T-cell (primary cell): Measurements from ENCODE around the gene MCEE. TPM values are rescaled to one million over a fixed set of nuclear protein-coding genes. Genes with fewer than 3 reads are reported as not detected.

Experiments used
- ATAC-seq, 4 experiments: fragments of 200-7000 bp in 3 of 4; fragments of 150-1000 bp in 1 of 4; cut with Tn5 transposase; replicated peaks in 1 of 4; 1 replicate in 3 of 4; 2 replicates in 1 of 4; pipeline ENCODE4 v1.10.0; 2021; ENCODE audit warnings: moderate library complexity in 3 of 4, mild to moderate bottlenecking in 2 of 4, moderate number of reproducible peaks in 1 of 4
- CTCF ChIA-PET, 2 donors: fragments of 300-600 bp; sonication (Branson Sonifier 250); formaldehyde crosslinking; loops; one replicate each; lab custom pipeline; 2022; ENCODE audit warnings: antibody characterized with exemption in 2 of 2; lab: Charles Lee
- POLR2A ChIA-PET, 2 donors: fragments of 300-600 bp; sonication (Branson Sonifier 250); formaldehyde crosslinking; loops; one replicate each; lab custom pipeline; 2022; ENCODE audit warnings: antibody characterized with exemption in 2 of 2; lab: Charles Lee
- DNase-seq, 35 experiments: peaks; one replicate each; pipeline versions ENCODE4 v3.0.0 to v3.0.0-alpha.2; 2013 to 2023
- H3K27ac ChIP-seq: one replicate; pipeline ENCODE4 v1.5.1; 2013; ENCODE audit warnings: low read length
- H3K27me3 ChIP-seq, 2 experiments: replicated peaks in 1 of 2; 1 replicate in 1 of 2; 2 replicates in 1 of 2; pipeline versions ENCODE4 v1.6.1 to v1.7.0; 2013; ENCODE audit warnings: low read length in 1 of 2, mixed read lengths in 1 of 2; ENCODE audit not compliant: control insufficient read depth in 2 of 2, insufficient read depth in 2 of 2; ENCODE audit errors: extremely low read depth in 1 of 2
- H3K36me3 ChIP-seq, 2 donors: 1 replicate in 1 of 2; 2 replicates in 1 of 2; pipeline versions ENCODE4 v1.6.1 to v1.7.0; 2013; ENCODE audit warnings: low read length in 1 of 2; ENCODE audit not compliant: control insufficient read depth in 2 of 2, insufficient read depth in 1 of 2; ENCODE audit errors: extremely low read depth in 1 of 2
- H3K4me1 ChIP-seq, 2 experiments: 1 replicate in 1 of 2; 2 replicates in 1 of 2; pipeline versions ENCODE4 v1.6.1 to v1.7.0; 2013; ENCODE audit warnings: low read length in 2 of 2, mixed read lengths in 1 of 2; ENCODE audit not compliant: insufficient read depth in 2 of 2, control insufficient read depth in 1 of 2; ENCODE audit errors: extremely low read depth in 1 of 2
- H3K4me3 ChIP-seq, 2 donors: 1 replicate in 1 of 2; 2 replicates in 1 of 2; pipeline versions ENCODE4 v1.5.1 to v1.7.0; 2013; ENCODE audit warnings: mild to moderate bottlenecking in 2 of 2, low read length in 1 of 2, moderate library complexity in 1 of 2; ENCODE audit not compliant: control insufficient read depth in 1 of 2; ENCODE audit errors: extremely low read depth in 1 of 2
- H3K9me3 ChIP-seq: 2 replicates; pipeline ENCODE4 v1.7.0; 2013
- H3K27ac Mint-ChIP-seq, 2 donors: one replicate each; pipeline ENCODE4 v1.8.0; 2020 to 2021; ENCODE audit warnings: mild to moderate bottlenecking in 2 of 2, mixed read lengths in 2 of 2
- H3K27me3 Mint-ChIP-seq, 2 donors: one replicate each; pipeline ENCODE4 v1.8.0; 2021 to 2022; ENCODE audit warnings: mixed read lengths in 2 of 2
- H3K36me3 Mint-ChIP-seq: one replicate; pipeline ENCODE4 v1.8.0; 2021; ENCODE audit warnings: mixed read lengths
- H3K4me1 Mint-ChIP-seq, 3 donors: one replicate each; pipeline ENCODE4 v1.8.0; 2020 to 2022; ENCODE audit warnings: mixed read lengths in 3 of 3, mild to moderate bottlenecking in 1 of 3
- H3K4me3 Mint-ChIP-seq, 3 donors: one replicate each; pipeline ENCODE4 v1.8.0; 2020 to 2022; ENCODE audit warnings: mild to moderate bottlenecking in 3 of 3, mixed read lengths in 3 of 3, moderate library complexity in 3 of 3
- H3K9me3 Mint-ChIP-seq, 3 donors: one replicate each; pipeline ENCODE4 v1.8.0; 2020 to 2022; ENCODE audit warnings: mixed read lengths in 3 of 3
- WGBS: methylation state at CpG from one replicate; pipeline ENCODE4 v1.1.5; 2013; ENCODE audit warnings: missing lambda C conversion rate; ENCODE audit not compliant: insufficient coverage; 5-methylcytosine and 5-hydroxymethylcytosine counted together
- total RNA-seq, 35 experiments: library from RNA in 6 of 35; stranded (reverse) in 6 of 35; fragments of 120-200 nt in 1 of 35; gene quantifications; one replicate each; pipeline versions ENCODE4 v1.2.1 to v1.2.4 and lab custom pipeline; 2013 to 2026

MCEE gene
- total RNA-seq, 5 donors from 2014 or later (not counting 1 experiment from before 2014, with no cell fraction given) = 13.7 to 22.4 (median 19.5) TPM

GRCh38 chr2:71130905-71131244 is 846 bp upstream of the MCEE start:
- H3K27me3 Mint-ChIP-seq = no peaks in the 10 kb centered on the region
- H3K36me3 Mint-ChIP-seq = peaks cover 8% of the 10 kb centered on the region
- Histone ChIP-seq H3K27ac (peak overlapping the region; percentile 77), H3K27me3 (no peaks in the 10 kb centered on the region), H3K9me3 (no peaks in the 10 kb centered on the region), H3K4me3 (peak overlapping the region; percentile 85 to 98), H3K36me3 (peaks cover 2 to 15% of the 10 kb centered on the region in 2 donors), H3K4me1 (peaks cover 17 to 20% of the 10 kb centered on the region in 2 experiments)
- CTCF ChIA-PET = interaction anchor here in 1 of 2 donors (0.6 to 1.6 kb wide), 6 partner anchors 59 to 212 kb away, joined by 3 to 6 read pairs (median 5); partner anchors contain the start of genes NAGK, PAIP2B and ZNF638
- peak in 2 of 35 experiments; percentile 4 to 40 for DNase-seq
- peaks cover 19 to 23% (median 19%) of the 10 kb centered on the region in 3 donors for H3K4me1 Mint-ChIP-seq
- POLR2A ChIA-PET = interaction anchor here (0.6 to 3.1 kb wide), 6 partner anchors 59 to 838 kb away, joined by 3 to 20 read pairs (median 4); partner anchors contain the start of genes NAGK (in 1 of the 2), PAIP2B (in 1 of the 2) and ZNF638 (in 1 of the 2)
- H3K4me3 Mint-ChIP-seq = no peak overlapping the region
- 0% methylated on average over 1 of the region's 4 CpGs for WGBS
- peak in 1 of 4 experiments; percentile 8 for ATAC-seq
- no peak overlapping the region for H3K27ac Mint-ChIP-seq
- H3K9me3 Mint-ChIP-seq = no peaks in the 10 kb centered on the region

DNA sequence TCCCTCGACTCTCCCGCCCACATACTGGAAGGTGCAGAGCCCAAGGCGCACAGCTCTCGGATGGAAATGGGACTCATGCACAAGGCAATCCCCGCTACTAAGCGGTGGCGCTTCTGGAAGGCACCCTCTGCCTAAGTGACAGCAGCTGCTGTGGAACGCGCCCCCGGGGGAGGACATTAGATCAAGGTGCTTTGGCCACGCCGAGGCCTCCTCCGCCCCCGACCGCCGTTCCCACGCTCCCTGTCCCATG is 202 bp downstream of the MCEE start:
- Histone ChIP-seq H3K36me3 (peaks cover 3 to 9% of the 10 kb centered on the region in 2 donors), H3K27me3 (no peaks in the 10 kb centered on the region), H3K4me1 (peaks cover 17 to 20% of the 10 kb centered on the region in 2 experiments), H3K27ac (peak overlapping the region; percentile 77), H3K4me3 (peak overlapping the region; percentile 85 to 98), H3K9me3 (no peaks in the 10 kb centered on the region)
- POLR2A ChIA-PET = interaction anchor here (0.6 to 3.1 kb wide), 4 partner anchors 61 to 1405 kb away, joined by 3 to 20 read pairs (median 8); partner anchors contain the start of gene NAGK (in 2 of the 2)
- Mint-ChIP-seq H3K4me3 (no peak overlapping the region), H3K4me1 (peaks cover 19 to 26% (median 20%) of the 10 kb centered on the region in 3 donors), H3K27ac (no peak overlapping the region), H3K27me3 (no peaks in the 10 kb centered on the region), H3K9me3 (no peaks in the 10 kb centered on the region), H3K36me3 (peaks cover 8% of the 10 kb centered on the region)
- CTCF ChIA-PET = interaction anchor here in 1 of 2 donors (0.6 to 1.6 kb wide), 3 partner anchors 55 to 202 kb away, joined by 3 to 5 read pairs (median 4); partner anchors contain the start of gene ZNF638
- peak; percentile 54 to 63 (median 60) for ATAC-seq
- WGBS = 0% methylated on average over 17 of the region's 17 CpGs
- no peak for DNase-seq

- Mint-ChIP-seq H3K9me3 (no peaks in the 10 kb centered on the region), H3K27me3 (no peaks in the 10 kb centered on the region), H3K27ac (peak overlapping the region in 1 of 2 donors; percentile 70), H3K36me3 (peaks cover 3% of the 10 kb centered on the region), H3K4me1 (peaks cover 19 to 26% (median 20%) of the 10 kb centered on the region in 3 donors), H3K4me3 (no peak overlapping the region)
- peak overlapping the region; percentile 85 to 98 for H3K4me3 ChIP-seq
- H3K9me3 ChIP-seq = no peaks in the 10 kb centered on the region
- H3K36me3 ChIP-seq = peaks cover 3 to 7% of the 10 kb centered on the region in 2 donors
- peaks cover 17 to 20% of the 10 kb centered on the region in 2 experiments for H3K4me1 ChIP-seq
- no peaks in the 10 kb centered on the region for H3K27me3 ChIP-seq
- CTCF ChIA-PET = interaction anchor here in 1 of 2 donors (0.6 to 1.6 kb wide), 3 partner anchors 54 to 202 kb away, joined by 3 to 5 read pairs (median 4); partner anchors contain the start of gene ZNF638
- WGBS = 5% methylated on average over 11 of the region's 18 CpGs
- POLR2A ChIA-PET = interaction anchor here (0.6 to 3.1 kb wide), 4 partner anchors 61 to 1404 kb away, joined by 3 to 20 read pairs (median 8); partner anchors contain the start of gene NAGK (in 2 of the 2)
- DNase-seq (no peak), ATAC-seq (no peak)
- peak overlapping the region; percentile 77 for H3K27ac ChIP-seq
These were observed 721 bp downstream of the MCEE start for GRCh38 chr2:71129114-71129901.

GRCh38 chr2:71126957-71127356 is 3.1 kb downstream of the MCEE start:
- no peaks in the 10 kb centered on the region for H3K27me3 ChIP-seq
- no peak overlapping the region for H3K27ac ChIP-seq
- H3K4me1 ChIP-seq = peaks cover 17% of the 10 kb centered on the region in 2 experiments
- Mint-ChIP-seq H3K4me3 (no peak overlapping the region), H3K27ac (no peak overlapping the region), H3K36me3 (peaks cover 7% of the 10 kb centered on the region), H3K4me1 (peaks cover 19 to 26% (median 20%) of the 10 kb centered on the region in 3 donors), H3K27me3 (no peaks in the 10 kb centered on the region), H3K9me3 (no peaks in the 10 kb centered on the region)
- no peaks in the 10 kb centered on the region for H3K9me3 ChIP-seq
- H3K4me3 ChIP-seq = no peak overlapping the region
- ChIA-PET CTCF (interaction anchor here in 1 of 2 donors (0.5 kb wide), 1 partner anchor 15 kb away, joined by 3 read pairs; no protein-coding TSS in a partner anchor), POLR2A (interaction anchor here in 1 of 2 donors (0.6 kb wide), 1 partner anchor 15 kb away, joined by 3 read pairs; no protein-coding TSS in a partner anchor)
- DNase-seq (no peak), ATAC-seq (no peak)
- WGBS = 100% methylated on average over 1 of the region's 3 CpGs
- H3K36me3 ChIP-seq = peaks cover 3 to 6% of the 10 kb centered on the region in 2 donors

DNA sequence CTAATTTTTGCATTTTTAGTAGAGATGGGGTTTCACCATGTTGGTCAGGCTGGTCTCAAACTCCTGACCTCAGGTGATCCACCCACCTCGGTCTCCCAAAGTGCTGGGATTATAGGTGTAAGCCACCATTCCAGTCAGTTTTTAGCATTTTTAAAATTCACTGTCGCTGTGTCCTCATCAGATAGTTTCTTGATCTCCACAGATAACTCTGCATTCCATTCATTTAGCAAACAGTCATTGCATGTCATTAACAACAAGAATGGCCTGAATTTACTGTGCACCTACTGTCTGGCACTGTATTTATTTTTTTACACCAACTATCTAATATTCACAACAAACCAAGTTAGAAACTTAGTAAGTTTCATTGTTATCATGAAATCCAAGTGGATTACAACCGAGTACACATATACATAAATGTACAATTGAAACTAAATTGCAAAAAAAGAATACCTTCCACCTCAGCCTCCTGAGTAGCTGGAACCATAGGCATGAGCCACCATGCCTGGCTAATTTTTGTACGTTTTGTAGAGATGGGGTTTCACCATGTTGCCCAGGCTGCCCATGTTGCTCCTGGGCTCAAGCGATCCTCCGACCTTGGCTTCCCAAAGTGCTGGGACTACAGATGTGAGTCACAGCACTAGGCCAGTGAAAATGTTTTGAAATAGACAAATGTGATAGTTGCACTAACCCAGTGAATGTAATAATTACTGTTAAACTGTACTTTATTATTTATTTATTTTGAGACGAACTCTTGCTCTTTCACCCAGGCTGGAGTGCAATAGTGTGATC is 4.3 kb downstream of the MCEE start:
- Mint-ChIP-seq H3K9me3 (no peaks in the 10 kb centered on the region), H3K36me3 (peaks cover 10% of the 10 kb centered on the region), H3K27ac (no peak overlapping the region), H3K4me3 (no peak overlapping the region), H3K27me3 (no peaks in the 10 kb centered on the region), H3K4me1 (peaks cover 19 to 26% (median 20%) of the 10 kb centered on the region in 3 donors)
- Histone ChIP-seq H3K9me3 (no peaks in the 10 kb centered on the region), H3K27ac (no peak overlapping the region), H3K36me3 (peaks cover 5 to 6% of the 10 kb centered on the region in 2 donors), H3K4me1 (peaks cover 8% of the 10 kb centered on the region in 2 experiments), H3K27me3 (no peaks in the 10 kb centered on the region), H3K4me3 (no peak overlapping the region)
- POLR2A ChIA-PET = interaction anchor here in 1 of 2 donors (0.8 kb wide), 1 partner anchor 14 kb away, joined by 3 read pairs; no protein-coding TSS in a partner anchor
- ATAC-seq (no peak), DNase-seq (no peak)
- WGBS = 86% methylated on average over 2 of the region's 7 CpGs
- CTCF ChIA-PET = no interaction called here
